WTC11 (cell line): ENCODE measurements around the gene STAT1. TPM values are rescaled to one million over a fixed set of nuclear protein-coding genes. Genes with fewer than 3 reads are reported as not detected.
A peak's percentile ranks its signal among the peaks of the same experiment; 100 is the strongest.

Source experiments
- ATAC-seq: fragments of 200-7000 bp; cut with Tn5 transposase; 2 replicates; pipeline ENCODE4 v1.10.0; 2021; ENCODE audit warnings: mild to moderate bottlenecking, moderate library complexity
- CTCF ChIA-PET: fragments of 300-600 bp; sonication (Branson Sonifier 250); formaldehyde crosslinking; loops from one replicate; lab custom pipeline; 2021; ENCODE audit warnings: antibody characterized with exemption; lab: Charles Lee
- POLR2A ChIA-PET: fragments of 350-600 bp; sonication (Branson Sonifier 250); formaldehyde crosslinking; loops from one replicate; lab custom pipeline; 2021; ENCODE audit warnings: antibody characterized with exemption; lab: Charles Lee
- DNase-seq: peaks from one replicate; pipeline ENCODE4 v3.0.0; 2021; ENCODE audit warnings: low spot score
- H3K27ac Mint-ChIP-seq: 2 replicates; pipeline ENCODE4 v1.8.0; 2021; ENCODE audit warnings: mixed read lengths
- H3K27me3 Mint-ChIP-seq: 2 replicates; pipeline ENCODE4 v1.8.0; 2021; ENCODE audit warnings: low read depth, mild to moderate bottlenecking, moderate library complexity, mixed read lengths
- H3K36me3 Mint-ChIP-seq: 2 replicates; pipeline ENCODE4 v1.8.0; 2021; ENCODE audit warnings: mixed read lengths
- H3K4me1 Mint-ChIP-seq: 2 replicates; pipeline ENCODE4 v1.8.0; 2022; ENCODE audit warnings: mixed read lengths
- H3K4me3 Mint-ChIP-seq: 2 replicates; pipeline ENCODE4 v1.8.0; 2021; ENCODE audit warnings: mild to moderate bottlenecking, moderate library complexity, mixed read lengths
- H3K9me3 Mint-ChIP-seq: 2 replicates; pipeline ENCODE4 v1.8.0; 2021; ENCODE audit warnings: mixed read lengths
- ATF2 ChIP-seq: sonication (generic); formaldehyde crosslinking; IDR thresholded peaks from 2 replicates; pipeline ENCODE4 v1.8.1; 2022; ENCODE audit warnings: low read depth, missing genetic modification reagents, borderline replicate concordance
- ATF3 ChIP-seq: sonication (generic); formaldehyde crosslinking; conservative IDR thresholded peaks from 2 replicates; pipeline ENCODE4 v1.8.1; 2022; ENCODE audit warnings: mild to moderate bottlenecking, missing genetic modification reagents
- CREM ChIP-seq: sonication (generic); formaldehyde crosslinking; IDR thresholded peaks from 2 replicates; pipeline ENCODE4 v1.8.1; 2022; ENCODE audit warnings: mild to moderate bottlenecking, missing genetic modification reagents, moderate library complexity
- E2F1 ChIP-seq: sonication (generic); formaldehyde crosslinking; IDR thresholded peaks from 2 replicates; pipeline ENCODE4 v1.8.0; 2022; ENCODE audit warnings: mild to moderate bottlenecking, missing genetic modification reagents
- ELF4 ChIP-seq: sonication (generic); formaldehyde crosslinking; IDR thresholded peaks from 2 replicates; pipeline ENCODE4 v1.8.1; 2022; ENCODE audit warnings: low read depth, mild to moderate bottlenecking, moderate library complexity, missing genetic modification reagents
- ESRRA ChIP-seq: sonication (generic); formaldehyde crosslinking; IDR thresholded peaks from 2 replicates; pipeline ENCODE4 v1.8.1; 2022; ENCODE audit warnings: mild to moderate bottlenecking, missing genetic modification reagents, borderline replicate concordance
- ETV6 ChIP-seq: sonication (generic); formaldehyde crosslinking; IDR thresholded peaks from 2 replicates; pipeline ENCODE4 v1.8.1; 2022; ENCODE audit warnings: mild to moderate bottlenecking, missing genetic modification reagents
- HMGA2 ChIP-seq: fragments of 250-450 bp; sonication (Bioruptor Pico); IDR thresholded peaks from 2 replicates; pipeline ENCODE4 v1.4.0; 2021; ENCODE audit warnings: mild to moderate bottlenecking, moderate library complexity
- KAT7 ChIP-seq: sonication (generic); formaldehyde crosslinking; IDR thresholded peaks from 2 replicates; pipeline ENCODE4 v1.8.1; 2023; ENCODE audit warnings: missing genetic modification reagents, mild to moderate bottlenecking, borderline replicate concordance
- NFE2L1 ChIP-seq: sonication (generic); formaldehyde crosslinking; IDR thresholded peaks from 2 replicates; pipeline ENCODE4 v1.8.1; 2023; ENCODE audit warnings: missing genetic modification reagents
- RELA ChIP-seq: sonication (generic); formaldehyde crosslinking; IDR thresholded peaks from 2 replicates; pipeline ENCODE4 v1.8.1; 2022; ENCODE audit warnings: missing genetic modification reagents, mild to moderate bottlenecking, borderline replicate concordance
- RORB ChIP-seq: fragments of 250-450 bp; sonication (Bioruptor Pico); IDR thresholded peaks from 2 replicates; pipeline ENCODE4 v1.9.0; 2021; ENCODE audit warnings: mild to moderate bottlenecking
- SMAD3 ChIP-seq: sonication (generic); formaldehyde crosslinking; IDR thresholded peaks from 2 replicates; pipeline ENCODE4 v1.8.0; 2022; ENCODE audit warnings: missing genetic modification reagents, mild to moderate bottlenecking, borderline replicate concordance
- SOX15 ChIP-seq: fragments of 250-450 bp; sonication (Bioruptor Pico); IDR thresholded peaks from 2 replicates; pipeline ENCODE4 v1.9.0; 2021; ENCODE audit warnings: mild to moderate bottlenecking
- SP1 ChIP-seq: sonication (generic); formaldehyde crosslinking; conservative IDR thresholded peaks from 2 replicates; pipeline ENCODE4 v1.8.1; 2022; ENCODE audit warnings: missing genetic modification reagents
- TP53 ChIP-seq: sonication (generic); formaldehyde crosslinking; IDR thresholded peaks from 2 replicates; pipeline ENCODE4 v1.8.1; 2023; ENCODE audit warnings: mild to moderate bottlenecking, missing genetic modification reagents
- USF2 ChIP-seq: sonication (generic); formaldehyde crosslinking; IDR thresholded peaks from 2 replicates; pipeline ENCODE4 v1.8.1; 2023; ENCODE audit warnings: mild to moderate bottlenecking, missing genetic modification reagents, moderate library complexity
- ZBTB21 ChIP-seq: sonication (generic); formaldehyde crosslinking; IDR thresholded peaks from 2 replicates; pipeline ENCODE4 v1.8.1; 2023; ENCODE audit warnings: mild to moderate bottlenecking, missing genetic modification reagents, borderline replicate concordance
- ZBTB43 ChIP-seq: sonication (generic); formaldehyde crosslinking; IDR thresholded peaks from 2 replicates; pipeline ENCODE4 v1.8.1; 2023; ENCODE audit warnings: mild to moderate bottlenecking, missing genetic modification reagents
- ZMAT4 ChIP-seq: fragments of 250-450 bp; sonication (Bioruptor Pico); IDR thresholded peaks from 2 replicates; pipeline ENCODE4 v1.9.0; 2021; ENCODE audit warnings: mild to moderate bottlenecking
- ZNF121 ChIP-seq: sonication (generic); formaldehyde crosslinking; IDR thresholded peaks from 2 replicates; pipeline ENCODE4 v1.8.0; 2023; ENCODE audit warnings: missing genetic modification reagents
- ZNF138 ChIP-seq: sonication (generic); formaldehyde crosslinking; conservative IDR thresholded peaks from 2 replicates; pipeline ENCODE4 v1.8.1; 2022; ENCODE audit warnings: mild to moderate bottlenecking, moderate library complexity, missing genetic modification reagents
- ZNF219 ChIP-seq: sonication (generic); formaldehyde crosslinking; IDR thresholded peaks from 2 replicates; pipeline ENCODE4 v1.8.0; 2023; ENCODE audit warnings: missing genetic modification reagents, mild to moderate bottlenecking, borderline replicate concordance
- ZNF423 ChIP-seq: fragments of 250-450 bp; sonication (Bioruptor Pico); IDR thresholded peaks from 2 replicates; pipeline ENCODE4 v2.1.2; 2022; ENCODE audit warnings: mild to moderate bottlenecking, moderate library complexity
- total RNA-seq: library from RNA; stranded (reverse); gene quantifications from 3 replicates; pipeline ENCODE4 v1.2.3, GENCODE V29; 2021

The STAT1 gene
- total RNA-seq, 1 experiment from 2014 or later, result 36.1 TPM

- DNase-seq (no peak), ATAC-seq (no peak)
- ChIA-PET CTCF (no interaction called here), POLR2A (no interaction called here)
- peaks cover 20% of the 10 kb centered on the region for H3K4me1 Mint-ChIP-seq
- peaks cover 8% of the 10 kb centered on the region for H3K9me3 Mint-ChIP-seq
- no peak overlapping the region for H3K27ac Mint-ChIP-seq
- no peak for TF ChIP-seq TP53
- no peak for TF ChIP-seq CREM (CRISPR knock-in tag)
- TF ChIP-seq USF2 (CRISPR knock-in tag), result no peak
- no peak for TF ChIP-seq RELA (CRISPR knock-in tag)
- no peak for TF ChIP-seq ATF2 (CRISPR knock-in tag)
- no peak for TF ChIP-seq NFE2L1
- TF ChIP-seq ZNF138 (CRISPR knock-in tag), result no peak
- TF ChIP-seq RORB (CRISPR knock-in tag), result no peak
- H3K4me3 Mint-ChIP-seq, result no peak overlapping the region
- no peaks in the 10 kb centered on the region for H3K27me3 Mint-ChIP-seq
- H3K36me3 Mint-ChIP-seq, result no peaks in the 10 kb centered on the region
These were observed 31.2 kb upstream of the STAT1 start for GRCh38 chr2:191045141-191045540.

- Mint-ChIP-seq H3K4me1 (peaks cover 14% of the 10 kb centered on the region), H3K4me3 (no peak overlapping the region), H3K27me3 (no peaks in the 10 kb centered on the region), H3K36me3 (no peaks in the 10 kb centered on the region), H3K27ac (no peak overlapping the region)
- CTCF ChIA-PET, result no interaction called here
- ATAC-seq (no peak), DNase-seq (no peak)
- no peak for TF ChIP-seq ZNF121 (CRISPR knock-in tag)
- TF ChIP-seq ZBTB21 (CRISPR knock-in tag), result no peak
- TF ChIP-seq ZNF423 (CRISPR knock-in tag), result no peak
- no peak for TF ChIP-seq SMAD3 (CRISPR knock-in tag)
- no peak for TF ChIP-seq ELF4 (CRISPR knock-in tag)
- TF ChIP-seq SP1 (CRISPR knock-in tag), result no peak
- TF ChIP-seq, all 79 proteins: peak for 0
- POLR2A ChIA-PET, result no interaction called here
- H3K9me3 Mint-ChIP-seq, result peaks cover 8% of the 10 kb centered on the region
These were observed 29.5 kb upstream of the STAT1 start for GRCh38 chr2:191043438-191043837.

- ATAC-seq (peak; percentile 98), DNase-seq (peak; percentile 20)
- ChIA-PET CTCF (interaction anchor here (0.7 to 1.6 kb wide), 4 partner anchors 10 to 132 kb away, joined by 3 to 25 read pairs (median 3); no protein-coding TSS in a partner anchor), POLR2A (no interaction called here)
- no peaks in the 10 kb centered on the region for H3K36me3 Mint-ChIP-seq
- H3K27ac Mint-ChIP-seq, result 0 out of 2 replicates have a peak overlapping the region, but pooled peaks have one; percentile 10
- no peaks in the 10 kb centered on the region for H3K27me3 Mint-ChIP-seq
- H3K4me3 Mint-ChIP-seq, result no peak overlapping the region
- peaks cover 14% of the 10 kb centered on the region for H3K4me1 Mint-ChIP-seq
- H3K9me3 Mint-ChIP-seq, result peaks cover 8% of the 10 kb centered on the region
- TF ChIP-seq ZNF423 (CRISPR knock-in tag), result no peak
- no peak for TF ChIP-seq HMGA2 (CRISPR knock-in tag)
These were observed 27.6 kb upstream of the STAT1 start for GRCh38 chr2:191041418-191042161.

- ChIA-PET CTCF (interaction anchor here (2.9 kb wide), 1 partner anchor 13 kb away, joined by 8 read pairs; no protein-coding TSS in a partner anchor), POLR2A (no interaction called here)
- DNase-seq (no peak), ATAC-seq (no peak)
- Mint-ChIP-seq H3K9me3 (peaks cover 7% of the 10 kb centered on the region), H3K27me3 (no peaks in the 10 kb centered on the region), H3K36me3 (no peaks in the 10 kb centered on the region), H3K27ac (no peak overlapping the region), H3K4me1 (peaks cover 4% of the 10 kb centered on the region), H3K4me3 (no peak overlapping the region)
- TF ChIP-seq ETV6 (CRISPR knock-in tag), result no peak
- no peak for TF ChIP-seq E2F1
- no peak for TF ChIP-seq NFE2L1
- no peak for TF ChIP-seq SOX15
- no peak for TF ChIP-seq ZBTB43 (CRISPR knock-in tag)
- TF ChIP-seq KAT7 (CRISPR knock-in tag), result no peak
- TF ChIP-seq ZMAT4 (CRISPR knock-in tag), result no peak
- no peak for TF ChIP-seq ZBTB21 (CRISPR knock-in tag)
- no peak for TF ChIP-seq ESRRA (CRISPR knock-in tag)
- TF ChIP-seq ZNF219, result no peak
- TF ChIP-seq ATF3 (CRISPR knock-in tag), result no peak
These were observed 25.6 kb upstream of the STAT1 start for GRCh38 chr2:191039616-191040015.
